ENCODE results near the gene MRPS31. TPM values are rescaled to one million over a fixed set of nuclear protein-coding genes. Genes with fewer than 3 reads are reported as not detected.

Gene MRPS31
- total RNA-seq, 1 experiment from 2014 or later, result 25.5 TPM

DNA sequence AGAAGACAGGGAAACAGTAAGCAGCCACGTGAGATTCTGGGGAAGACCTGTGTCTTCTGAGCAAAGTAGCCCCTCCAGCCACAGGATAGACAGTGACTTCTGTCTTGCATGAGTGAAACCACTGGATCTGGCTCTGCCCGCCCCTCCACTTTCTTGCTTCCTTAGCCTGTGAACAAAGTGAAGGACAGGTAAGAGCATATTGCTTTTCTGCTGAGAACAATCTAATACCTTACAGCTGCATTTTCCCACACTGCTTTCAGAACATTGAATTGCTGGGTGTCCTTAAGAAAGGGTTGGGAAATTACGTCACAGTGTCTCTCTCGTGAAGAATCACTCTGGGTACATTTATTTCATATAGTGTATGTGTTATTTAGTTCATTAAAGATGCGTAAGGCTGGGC lies 29.6 kb upstream of the MRPS31 start (continued):
- TF ChIP-seq, protein P1, sequence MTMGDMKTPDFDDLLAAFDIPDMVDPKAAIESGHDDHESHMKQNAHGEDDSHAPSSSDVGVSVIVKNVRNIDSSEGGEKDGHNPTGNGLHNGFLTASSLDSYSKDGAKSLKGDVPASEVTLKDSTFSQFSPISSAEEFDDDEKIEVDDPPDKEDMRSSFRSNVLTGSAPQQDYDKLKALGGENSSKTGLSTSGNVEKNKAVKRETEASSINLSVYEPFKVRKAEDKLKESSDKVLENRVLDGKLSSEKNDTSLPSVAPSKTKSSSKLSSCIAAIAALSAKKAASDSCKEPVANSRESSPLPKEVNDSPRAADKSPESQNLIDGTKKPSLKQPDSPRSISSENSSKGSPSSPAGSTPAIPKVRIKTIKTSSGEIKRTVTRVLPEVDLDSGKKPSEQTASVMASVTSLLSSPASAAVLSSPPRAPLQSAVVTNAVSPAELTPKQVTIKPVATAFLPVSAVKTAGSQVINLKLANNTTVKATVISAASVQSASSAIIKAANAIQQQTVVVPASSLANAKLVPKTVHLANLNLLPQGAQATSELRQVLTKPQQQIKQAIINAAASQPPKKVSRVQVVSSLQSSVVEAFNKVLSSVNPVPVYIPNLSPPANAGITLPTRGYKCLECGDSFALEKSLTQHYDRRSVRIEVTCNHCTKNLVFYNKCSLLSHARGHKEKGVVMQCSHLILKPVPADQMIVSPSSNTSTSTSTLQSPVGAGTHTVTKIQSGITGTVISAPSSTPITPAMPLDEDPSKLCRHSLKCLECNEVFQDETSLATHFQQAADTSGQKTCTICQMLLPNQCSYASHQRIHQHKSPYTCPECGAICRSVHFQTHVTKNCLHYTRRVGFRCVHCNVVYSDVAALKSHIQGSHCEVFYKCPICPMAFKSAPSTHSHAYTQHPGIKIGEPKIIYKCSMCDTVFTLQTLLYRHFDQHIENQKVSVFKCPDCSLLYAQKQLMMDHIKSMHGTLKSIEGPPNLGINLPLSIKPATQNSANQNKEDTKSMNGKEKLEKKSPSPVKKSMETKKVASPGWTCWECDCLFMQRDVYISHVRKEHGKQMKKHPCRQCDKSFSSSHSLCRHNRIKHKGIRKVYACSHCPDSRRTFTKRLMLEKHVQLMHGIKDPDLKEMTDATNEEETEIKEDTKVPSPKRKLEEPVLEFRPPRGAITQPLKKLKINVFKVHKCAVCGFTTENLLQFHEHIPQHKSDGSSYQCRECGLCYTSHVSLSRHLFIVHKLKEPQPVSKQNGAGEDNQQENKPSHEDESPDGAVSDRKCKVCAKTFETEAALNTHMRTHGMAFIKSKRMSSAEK (CRISPR knock-in tag; IDR thresholded peaks at IDR 0.05; ENCODE audit: borderline replicate concordance), result no peak
- TF ChIP-seq SMAD3 (CRISPR knock-in tag; IDR thresholded peaks at IDR 0.05; ENCODE audit: borderline replicate concordance) (no peak), NFATC4 (CRISPR knock-in tag; IDR thresholded peaks at IDR 0.05) (no peak), TP53 (CRISPR knock-in tag; IDR thresholded peaks at IDR 0.05) (no peak)
- TF ChIP-seq, protein P2, sequence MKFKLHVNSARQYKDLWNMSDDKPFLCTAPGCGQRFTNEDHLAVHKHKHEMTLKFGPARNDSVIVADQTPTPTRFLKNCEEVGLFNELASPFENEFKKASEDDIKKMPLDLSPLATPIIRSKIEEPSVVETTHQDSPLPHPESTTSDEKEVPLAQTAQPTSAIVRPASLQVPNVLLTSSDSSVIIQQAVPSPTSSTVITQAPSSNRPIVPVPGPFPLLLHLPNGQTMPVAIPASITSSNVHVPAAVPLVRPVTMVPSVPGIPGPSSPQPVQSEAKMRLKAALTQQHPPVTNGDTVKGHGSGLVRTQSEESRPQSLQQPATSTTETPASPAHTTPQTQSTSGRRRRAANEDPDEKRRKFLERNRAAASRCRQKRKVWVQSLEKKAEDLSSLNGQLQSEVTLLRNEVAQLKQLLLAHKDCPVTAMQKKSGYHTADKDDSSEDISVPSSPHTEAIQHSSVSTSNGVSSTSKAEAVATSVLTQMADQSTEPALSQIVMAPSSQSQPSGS (CRISPR knock-in tag; IDR thresholded peaks at IDR 0.05; ENCODE audit: borderline replicate concordance, low read depth), result no peak

DNA sequence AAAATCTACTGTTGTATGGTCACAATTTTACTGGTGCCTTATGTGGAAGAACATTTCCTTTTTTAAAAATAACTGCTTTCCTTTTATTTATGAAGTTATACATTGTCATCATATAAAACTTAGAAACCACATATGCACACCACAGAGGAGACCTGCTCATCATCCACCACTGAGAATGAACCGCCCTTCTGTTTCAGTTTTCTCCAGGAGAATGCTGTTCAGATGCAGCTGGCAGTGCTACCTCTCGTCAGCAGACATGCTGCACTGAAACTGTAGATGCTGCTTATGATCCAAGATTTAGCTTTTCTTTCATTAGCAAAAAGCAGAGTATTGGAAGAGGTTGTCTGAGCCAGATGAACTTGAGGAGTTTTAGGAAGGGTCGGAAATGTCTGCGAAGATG lies 28.5 kb upstream of the MRPS31 start:
- Mint-ChIP-seq H3K27ac (no peak overlapping the region), H3K36me3 (peaks cover 17% of the 10 kb centered on the region), H3K4me1 (peaks cover 8% of the 10 kb centered on the region), H3K9me3 (no peaks in the 10 kb centered on the region), H3K27me3 (ENCODE audit: low read depth) (no peaks in the 10 kb centered on the region), H3K4me3 (no peak overlapping the region)
- no peak for ATAC-seq
- CTCF ChIA-PET, result no interaction called here
- no peak for TF ChIP-seq JAZF1 (CRISPR knock-in tag; IDR thresholded peaks at IDR 0.05)
- TF ChIP-seq PRRX2 (CRISPR knock-in tag; IDR thresholded peaks at IDR 0.05), result no peak
- TF ChIP-seq ZNF138 (CRISPR knock-in tag; conservative IDR thresholded peaks at IDR 0.05), result no peak
- TF ChIP-seq ELF4 (CRISPR knock-in tag; IDR thresholded peaks at IDR 0.05; ENCODE audit: low read depth), result no peak
- TF ChIP-seq, protein P3, sequence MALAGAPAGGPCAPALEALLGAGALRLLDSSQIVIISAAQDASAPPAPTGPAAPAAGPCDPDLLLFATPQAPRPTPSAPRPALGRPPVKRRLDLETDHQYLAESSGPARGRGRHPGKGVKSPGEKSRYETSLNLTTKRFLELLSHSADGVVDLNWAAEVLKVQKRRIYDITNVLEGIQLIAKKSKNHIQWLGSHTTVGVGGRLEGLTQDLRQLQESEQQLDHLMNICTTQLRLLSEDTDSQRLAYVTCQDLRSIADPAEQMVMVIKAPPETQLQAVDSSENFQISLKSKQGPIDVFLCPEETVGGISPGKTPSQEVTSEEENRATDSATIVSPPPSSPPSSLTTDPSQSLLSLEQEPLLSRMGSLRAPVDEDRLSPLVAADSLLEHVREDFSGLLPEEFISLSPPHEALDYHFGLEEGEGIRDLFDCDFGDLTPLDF (CRISPR knock-in tag; IDR thresholded peaks at IDR 0.05), result no peak
- TF ChIP-seq FOXK1 (CRISPR knock-in tag; IDR thresholded peaks at IDR 0.05), result no peak
- no peak for TF ChIP-seq NR2C2 (CRISPR knock-in tag; IDR thresholded peaks at IDR 0.05)
- no peak for TF ChIP-seq NFATC4 (CRISPR knock-in tag; IDR thresholded peaks at IDR 0.05)
- TF ChIP-seq TCF7 (CRISPR knock-in tag; IDR thresholded peaks at IDR 0.05; ENCODE audit: low read depth), result no peak
- TF ChIP-seq ZNF219 (CRISPR knock-in tag; IDR thresholded peaks at IDR 0.05; ENCODE audit: borderline replicate concordance), result no peak
- TF ChIP-seq, protein P4, sequence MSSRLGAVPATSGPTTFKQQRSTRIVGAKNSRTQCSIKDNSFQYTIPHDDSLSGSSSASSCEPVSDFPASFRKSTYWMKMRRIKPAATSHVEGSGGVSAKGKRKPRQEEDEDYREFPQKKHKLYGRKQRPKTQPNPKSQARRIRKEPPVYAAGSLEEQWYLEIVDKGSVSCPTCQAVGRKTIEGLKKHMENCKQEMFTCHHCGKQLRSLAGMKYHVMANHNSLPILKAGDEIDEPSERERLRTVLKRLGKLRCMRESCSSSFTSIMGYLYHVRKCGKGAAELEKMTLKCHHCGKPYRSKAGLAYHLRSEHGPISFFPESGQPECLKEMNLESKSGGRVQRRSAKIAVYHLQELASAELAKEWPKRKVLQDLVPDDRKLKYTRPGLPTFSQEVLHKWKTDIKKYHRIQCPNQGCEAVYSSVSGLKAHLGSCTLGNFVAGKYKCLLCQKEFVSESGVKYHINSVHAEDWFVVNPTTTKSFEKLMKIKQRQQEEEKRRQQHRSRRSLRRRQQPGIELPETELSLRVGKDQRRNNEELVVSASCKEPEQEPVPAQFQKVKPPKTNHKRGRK (CRISPR knock-in tag; IDR thresholded peaks at IDR 0.05; ENCODE audit: borderline replicate concordance), result no peak
- no peak for TF ChIP-seq ZNF121 (CRISPR knock-in tag; IDR thresholded peaks at IDR 0.05)
- TF ChIP-seq ZNF232 (CRISPR knock-in tag; IDR thresholded peaks at IDR 0.05), result no peak
- TF ChIP-seq ZNF423 (CRISPR knock-in tag; IDR thresholded peaks at IDR 0.05), result no peak
- TF ChIP-seq, protein P5, sequence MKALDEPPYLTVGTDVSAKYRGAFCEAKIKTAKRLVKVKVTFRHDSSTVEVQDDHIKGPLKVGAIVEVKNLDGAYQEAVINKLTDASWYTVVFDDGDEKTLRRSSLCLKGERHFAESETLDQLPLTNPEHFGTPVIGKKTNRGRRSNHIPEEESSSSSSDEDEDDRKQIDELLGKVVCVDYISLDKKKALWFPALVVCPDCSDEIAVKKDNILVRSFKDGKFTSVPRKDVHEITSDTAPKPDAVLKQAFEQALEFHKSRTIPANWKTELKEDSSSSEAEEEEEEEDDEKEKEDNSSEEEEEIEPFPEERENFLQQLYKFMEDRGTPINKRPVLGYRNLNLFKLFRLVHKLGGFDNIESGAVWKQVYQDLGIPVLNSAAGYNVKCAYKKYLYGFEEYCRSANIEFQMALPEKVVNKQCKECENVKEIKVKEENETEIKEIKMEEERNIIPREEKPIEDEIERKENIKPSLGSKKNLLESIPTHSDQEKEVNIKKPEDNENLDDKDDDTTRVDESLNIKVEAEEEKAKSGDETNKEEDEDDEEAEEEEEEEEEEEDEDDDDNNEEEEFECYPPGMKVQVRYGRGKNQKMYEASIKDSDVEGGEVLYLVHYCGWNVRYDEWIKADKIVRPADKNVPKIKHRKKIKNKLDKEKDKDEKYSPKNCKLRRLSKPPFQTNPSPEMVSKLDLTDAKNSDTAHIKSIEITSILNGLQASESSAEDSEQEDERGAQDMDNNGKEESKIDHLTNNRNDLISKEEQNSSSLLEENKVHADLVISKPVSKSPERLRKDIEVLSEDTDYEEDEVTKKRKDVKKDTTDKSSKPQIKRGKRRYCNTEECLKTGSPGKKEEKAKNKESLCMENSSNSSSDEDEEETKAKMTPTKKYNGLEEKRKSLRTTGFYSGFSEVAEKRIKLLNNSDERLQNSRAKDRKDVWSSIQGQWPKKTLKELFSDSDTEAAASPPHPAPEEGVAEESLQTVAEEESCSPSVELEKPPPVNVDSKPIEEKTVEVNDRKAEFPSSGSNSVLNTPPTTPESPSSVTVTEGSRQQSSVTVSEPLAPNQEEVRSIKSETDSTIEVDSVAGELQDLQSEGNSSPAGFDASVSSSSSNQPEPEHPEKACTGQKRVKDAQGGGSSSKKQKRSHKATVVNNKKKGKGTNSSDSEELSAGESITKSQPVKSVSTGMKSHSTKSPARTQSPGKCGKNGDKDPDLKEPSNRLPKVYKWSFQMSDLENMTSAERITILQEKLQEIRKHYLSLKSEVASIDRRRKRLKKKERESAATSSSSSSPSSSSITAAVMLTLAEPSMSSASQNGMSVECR (CRISPR knock-in tag; IDR thresholded peaks at IDR 0.05; ENCODE audit: borderline replicate concordance), result no peak
- no peak for DNase-seq (ENCODE audit: low spot score)
- POLR2A ChIA-PET, result no interaction called here

Measured in WTC11 (cell line).